ENCODE measurements around the gene RETREG2.

The RETREG2 gene

DNA sequence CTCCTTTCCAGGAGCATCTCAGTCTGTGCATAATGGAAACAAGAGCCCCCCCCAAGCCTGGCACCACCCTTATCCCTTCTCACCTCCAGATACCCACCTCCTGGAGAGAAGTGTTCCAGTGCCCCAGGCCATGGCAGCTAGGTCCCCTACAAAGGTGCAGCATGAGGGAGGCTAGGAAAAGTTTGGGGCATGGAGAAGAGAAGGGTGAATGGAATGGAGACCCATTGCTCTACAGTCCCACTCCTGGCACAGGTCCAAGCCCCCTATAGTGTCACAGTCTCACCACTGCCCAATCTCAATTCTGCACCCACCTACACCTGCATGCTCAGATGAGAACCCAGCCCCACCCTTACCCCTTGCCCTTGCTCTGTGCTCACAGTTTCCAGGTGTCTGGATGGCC, 9.1 kb upstream of the RETREG2 start:
- DNase-seq (ENCODE audit: low read depth in 3 of 3) = no peak

DNA sequence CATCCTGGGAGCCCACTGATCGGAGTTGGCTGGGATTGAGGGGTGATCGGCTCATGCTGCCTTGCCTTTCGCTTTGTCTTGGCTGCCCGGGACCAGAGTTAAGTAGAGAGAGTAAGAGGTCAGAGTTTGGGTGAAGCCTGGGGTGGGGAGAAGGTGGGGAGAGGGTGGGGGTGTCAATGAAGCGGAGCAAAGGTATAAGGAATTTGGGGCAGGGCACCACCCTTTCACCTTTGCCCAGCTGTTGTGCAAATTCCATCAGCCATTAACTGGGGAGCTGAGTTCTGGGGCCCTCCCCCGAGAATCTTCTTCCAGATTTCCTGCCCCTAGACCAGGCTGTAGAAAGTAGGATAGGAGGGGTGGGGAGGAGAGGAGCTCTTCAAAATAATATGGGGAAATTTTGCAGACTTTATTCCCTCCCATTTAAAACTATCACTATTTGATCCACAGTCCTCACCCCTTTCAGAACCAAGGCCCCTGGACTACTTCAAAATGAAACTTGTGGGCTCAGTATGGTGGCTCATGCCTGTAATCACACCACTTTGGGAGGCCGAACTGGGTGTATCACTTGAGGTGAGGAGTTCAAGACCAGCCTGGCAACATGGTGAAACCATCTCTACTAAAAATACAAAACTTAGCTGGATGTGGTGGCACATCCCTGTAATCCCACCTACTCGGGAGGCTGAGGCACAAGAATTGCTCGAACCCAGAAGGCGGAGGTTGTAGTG, 8.0 kb upstream of the RETREG2 start, which contains the start of gene SLC23A3:
SLC23A3 (minus strand) TSS at position 100 of the 725 bp plus-strand sequence; CDS start at position 55, 45 bp downstream.
- no peak for DNase-seq (ENCODE audit: low read depth in 3 of 3)

DNA sequence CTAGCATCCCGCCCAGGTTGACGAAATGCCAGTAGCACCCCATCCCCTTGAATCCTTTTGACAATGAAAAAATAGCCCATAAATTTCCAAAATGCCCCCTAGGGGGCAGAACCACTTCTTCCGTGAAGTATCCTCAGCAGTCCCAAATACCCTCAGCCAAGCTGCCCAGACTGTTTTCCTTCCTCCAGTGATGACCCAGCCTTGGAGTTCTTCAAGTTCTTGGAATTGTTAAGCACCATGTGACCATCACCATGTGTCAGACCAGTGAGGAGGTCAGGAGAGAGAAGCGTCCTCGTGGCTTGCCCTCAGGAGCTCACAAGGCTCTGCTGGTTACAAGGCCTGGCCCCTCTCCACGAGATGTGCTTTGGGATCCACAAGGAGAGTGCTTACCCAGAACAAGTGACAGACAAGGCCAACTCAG, 6.8 kb upstream of the RETREG2 start:
- peak in 1 of 3 experiments; percentile 12 for DNase-seq (ENCODE audit: low read depth in 3 of 3)

DNA sequence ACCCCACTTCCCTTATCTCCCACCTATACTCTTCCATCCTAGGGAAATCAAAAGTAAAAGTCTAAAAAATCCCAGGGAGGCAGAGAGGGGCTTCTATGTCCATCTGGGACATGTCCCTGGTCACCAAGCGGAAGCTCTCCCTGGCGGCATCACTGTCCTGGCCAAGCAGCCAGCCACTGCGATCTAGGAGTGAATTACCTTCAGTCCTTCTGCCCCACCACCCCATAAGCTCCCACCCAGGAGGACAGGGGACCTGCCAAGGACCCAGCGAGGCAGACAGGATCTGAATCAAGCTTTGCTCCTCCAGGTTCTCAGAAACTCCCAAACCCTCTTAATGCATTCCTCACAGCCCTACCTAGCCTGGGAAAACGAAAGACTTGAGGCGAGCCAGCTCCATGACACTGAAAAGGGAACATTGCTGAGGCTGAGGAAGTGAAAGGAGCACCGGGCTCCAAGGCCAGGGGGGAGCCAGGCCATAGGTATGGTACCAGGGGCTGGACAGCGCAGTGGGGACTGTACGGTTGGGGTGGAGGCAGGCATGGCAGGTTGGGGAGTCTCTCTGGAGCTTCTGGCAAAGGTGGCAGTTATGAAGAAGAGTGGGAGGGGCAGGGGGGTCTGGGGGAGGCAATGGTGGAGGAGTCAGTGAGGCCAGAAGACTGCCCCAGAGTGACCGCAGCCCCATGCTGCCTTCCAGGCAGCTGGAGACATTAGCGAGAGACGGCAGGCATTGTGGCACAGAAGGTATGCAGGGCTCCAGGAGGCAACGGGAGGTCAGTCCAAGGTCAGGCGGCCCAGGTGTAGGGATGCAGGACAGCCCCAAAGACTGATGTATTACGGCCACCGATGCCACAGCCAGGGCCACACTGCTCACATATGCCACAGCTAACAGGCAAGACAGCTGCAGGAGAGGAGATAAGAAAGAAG, 5.6 kb upstream of the RETREG2 start:
- no peak for DNase-seq (ENCODE audit: low read depth in 3 of 3)

DNA sequence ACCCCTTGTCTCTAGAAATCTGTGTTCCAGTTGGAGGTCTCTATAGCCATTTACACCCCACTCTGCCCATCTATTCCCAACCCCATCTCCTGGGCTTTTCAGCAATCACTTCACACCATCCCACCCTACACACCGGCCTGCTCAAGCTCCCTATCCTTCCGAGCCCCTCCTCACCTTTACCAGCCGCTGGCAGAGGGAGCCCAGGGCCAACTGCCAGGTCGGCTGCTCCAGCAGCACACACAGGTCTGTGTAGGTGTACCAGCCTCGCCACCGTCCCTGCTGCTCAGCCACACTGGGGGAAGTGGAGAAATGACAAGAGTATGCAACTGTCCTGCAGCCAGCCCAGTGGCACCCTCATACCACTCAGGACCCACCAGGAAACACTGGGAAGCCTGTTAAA, 4.9 kb upstream of the RETREG2 start:
- no peak for DNase-seq (ENCODE audit: low read depth in 3 of 3)

DNA sequence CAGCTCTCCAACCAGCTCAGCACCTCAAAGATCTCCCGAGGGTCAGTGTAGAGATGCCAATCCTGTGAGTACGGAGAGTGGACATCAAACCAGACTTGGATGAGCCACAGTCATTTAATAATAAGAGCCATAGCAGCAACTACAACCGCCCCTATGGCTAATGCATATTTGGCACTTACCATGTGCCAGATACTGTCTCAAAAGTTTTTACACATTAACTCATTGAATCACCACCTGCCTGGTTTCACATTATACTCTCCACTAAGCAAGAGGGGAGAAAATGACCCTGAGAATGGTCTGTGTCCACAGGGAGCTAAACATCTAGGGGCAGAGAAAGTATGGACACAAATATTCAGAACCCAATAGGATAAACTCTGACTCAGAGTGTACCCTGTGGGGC, 3.9 kb upstream of the RETREG2 start:
- no peak for DNase-seq (ENCODE audit: low read depth in 3 of 3)

DNA sequence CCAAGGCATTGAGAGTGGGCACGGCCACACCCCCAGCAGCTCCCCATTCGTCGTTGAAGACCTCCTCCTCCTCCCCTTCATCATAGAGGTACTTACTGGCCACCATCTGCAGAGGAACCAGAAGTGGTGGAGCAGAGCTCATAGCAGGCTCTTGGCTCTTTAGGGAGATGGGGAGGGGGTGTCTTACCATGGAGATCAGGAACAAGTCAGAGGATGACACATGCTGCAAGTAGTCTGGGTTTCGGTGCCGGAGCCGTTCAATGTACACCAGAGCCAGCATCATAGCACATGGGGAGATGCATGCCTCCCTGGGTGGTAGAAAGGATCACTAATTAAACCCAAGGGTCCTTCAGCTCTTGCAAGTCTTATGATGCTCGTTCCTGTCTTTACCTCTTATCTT, 3.3 kb upstream of the RETREG2 start:
- DNase-seq (ENCODE audit: low read depth in 3 of 3) = no peak

DNA sequence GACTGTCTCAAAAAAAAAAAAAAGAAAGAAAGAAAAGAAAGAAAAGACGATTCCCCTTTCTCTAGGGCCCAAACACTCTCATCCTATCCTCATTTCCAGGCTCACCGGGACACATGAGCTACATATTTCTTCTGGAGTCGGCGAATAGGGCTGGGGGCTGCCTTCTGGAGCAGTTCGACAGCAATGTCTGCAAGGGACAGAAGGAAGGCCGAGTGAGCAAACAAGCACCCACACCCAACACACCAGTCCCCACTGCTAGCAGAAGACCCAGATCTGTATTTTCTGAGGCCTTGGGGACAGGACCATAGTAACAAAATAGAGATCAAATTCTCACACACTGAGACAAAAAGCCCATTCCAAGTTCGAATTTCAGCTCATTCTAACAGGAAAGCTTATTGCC, 2.6 kb upstream of the RETREG2 start:
- no peak for DNase-seq (ENCODE audit: low read depth in 3 of 3)

DNA sequence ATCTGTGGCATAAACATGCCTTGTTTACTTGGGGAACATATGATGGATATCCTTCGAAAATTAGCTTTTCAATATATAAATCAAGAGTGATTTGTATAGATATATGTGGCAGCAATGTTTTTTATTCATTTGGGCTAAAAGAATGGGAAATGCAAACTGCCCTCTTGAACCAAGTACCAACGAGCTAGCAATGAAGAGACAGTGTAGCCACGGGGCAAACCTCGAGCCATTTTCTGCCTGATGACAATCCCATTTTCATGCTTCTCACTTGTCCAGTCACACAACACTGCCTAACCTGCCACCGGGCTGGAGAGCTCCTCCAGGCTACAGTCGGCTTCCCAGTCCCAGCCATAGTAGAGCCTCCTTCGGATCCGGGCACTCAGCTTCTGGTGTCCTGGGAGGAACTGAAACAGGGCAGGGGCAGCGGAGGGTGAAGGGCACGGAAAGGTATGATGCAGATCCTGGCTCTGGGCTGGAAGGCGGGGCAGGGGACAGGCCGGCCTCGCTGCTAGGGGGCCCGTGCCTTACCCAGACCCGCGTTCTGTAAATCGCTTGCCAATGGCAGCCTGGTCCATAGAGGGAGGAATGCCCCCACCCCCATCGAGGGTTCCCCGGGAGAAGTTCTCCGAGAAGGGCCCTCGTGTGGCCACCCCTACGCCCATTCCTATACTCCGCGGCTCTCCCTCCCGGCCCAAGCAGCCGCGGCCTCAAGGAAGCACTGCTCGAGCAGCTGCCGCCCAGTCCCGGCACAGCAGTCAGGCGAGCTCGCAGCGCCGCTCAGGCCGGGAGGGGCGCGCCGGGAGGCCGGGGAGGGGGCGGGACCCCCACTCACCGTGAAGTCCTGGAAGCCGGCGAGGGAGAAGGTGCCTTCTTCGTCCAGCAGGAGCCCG, 1.9 kb upstream of the RETREG2 start:
- no peak for DNase-seq (ENCODE audit: low read depth in 3 of 3)

DNA sequence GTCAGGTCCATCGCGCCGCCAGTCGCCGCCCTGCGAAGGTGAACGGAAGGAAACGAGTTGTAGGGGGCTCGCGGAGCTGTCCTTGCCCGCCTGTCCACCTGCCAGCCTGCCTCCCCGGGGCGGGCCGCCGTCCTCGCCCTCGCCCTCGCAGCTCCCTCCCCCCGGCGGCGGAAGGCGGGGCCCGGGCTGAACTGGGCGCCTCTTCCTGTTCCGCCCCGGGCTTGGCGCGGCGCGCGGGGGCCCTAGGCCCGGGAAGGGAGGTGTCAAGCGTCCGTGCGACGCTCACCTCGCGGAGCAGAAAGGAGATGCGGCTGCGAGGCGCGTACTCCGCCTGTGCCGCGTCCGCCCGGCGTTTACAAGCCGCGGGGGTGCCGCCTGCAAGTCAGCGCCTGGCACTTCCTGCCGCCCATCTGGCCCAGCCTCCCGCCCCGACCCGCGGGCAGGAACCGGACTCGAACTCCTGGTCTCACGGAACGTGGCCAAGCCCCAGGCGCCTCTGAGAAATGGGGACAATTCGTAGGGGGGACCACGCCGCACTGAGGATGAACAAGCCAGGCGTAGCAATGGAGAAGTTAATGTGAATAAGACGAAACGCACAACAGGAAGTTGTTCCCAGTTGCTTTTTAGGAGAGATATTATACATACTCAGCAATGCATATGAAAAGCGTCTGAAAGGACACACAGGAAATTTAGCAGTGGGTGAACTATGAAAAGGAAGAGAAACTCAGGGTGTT, 1.1 kb upstream of the RETREG2 start, which contains the start of gene CNPPD1:
CNPPD1 (minus strand) TSS at position 108 of the 734 bp plus-strand sequence; CDS start at position 11, 97 bp downstream.
- DNase-seq (ENCODE audit: low read depth in 3 of 3) = peak; percentile 71 to 83 (median 71)

DNA sequence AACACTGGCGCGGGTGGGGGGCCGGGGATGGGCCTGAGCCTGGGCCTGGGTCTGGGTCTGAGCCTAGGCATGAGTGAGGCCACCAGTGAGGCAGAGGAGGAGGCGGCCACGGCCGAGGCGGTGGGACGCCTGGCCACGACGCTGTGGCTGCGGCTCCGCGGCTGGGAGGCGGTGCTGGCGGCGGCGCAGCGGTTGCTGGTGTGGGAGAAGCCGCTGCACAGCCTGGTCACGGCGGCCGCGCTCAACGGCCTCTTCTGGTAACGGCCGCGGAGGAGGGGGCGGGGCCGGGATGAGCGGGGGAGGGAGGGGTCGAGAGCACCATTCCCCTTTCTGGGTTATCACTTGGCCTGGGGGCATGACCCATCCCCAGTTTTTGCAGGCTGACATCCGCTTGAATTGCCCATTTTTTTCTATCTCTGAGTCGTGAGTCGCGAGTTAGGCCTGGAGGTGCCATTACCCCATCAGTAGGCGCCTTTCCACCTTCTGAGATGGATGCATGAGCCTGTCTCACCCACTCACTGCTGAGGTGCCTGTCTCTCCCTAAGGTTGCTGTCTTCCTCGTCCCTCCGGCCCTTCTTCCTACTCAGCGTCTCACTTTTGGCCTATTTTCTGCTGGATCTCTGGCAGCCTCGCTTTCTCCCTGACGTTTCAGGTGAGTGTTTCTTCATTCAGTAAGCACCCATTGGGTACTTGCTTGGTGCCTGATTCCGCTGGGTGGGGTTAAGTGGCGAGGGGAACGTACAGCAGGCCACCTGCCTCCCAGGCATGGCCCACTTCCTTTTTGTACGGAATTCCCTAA, 501 bp downstream of the RETREG2 start:
- DNase-seq (ENCODE audit: low read depth in 3 of 3) = peak in 1 of 3 experiments; percentile 10

DNA sequence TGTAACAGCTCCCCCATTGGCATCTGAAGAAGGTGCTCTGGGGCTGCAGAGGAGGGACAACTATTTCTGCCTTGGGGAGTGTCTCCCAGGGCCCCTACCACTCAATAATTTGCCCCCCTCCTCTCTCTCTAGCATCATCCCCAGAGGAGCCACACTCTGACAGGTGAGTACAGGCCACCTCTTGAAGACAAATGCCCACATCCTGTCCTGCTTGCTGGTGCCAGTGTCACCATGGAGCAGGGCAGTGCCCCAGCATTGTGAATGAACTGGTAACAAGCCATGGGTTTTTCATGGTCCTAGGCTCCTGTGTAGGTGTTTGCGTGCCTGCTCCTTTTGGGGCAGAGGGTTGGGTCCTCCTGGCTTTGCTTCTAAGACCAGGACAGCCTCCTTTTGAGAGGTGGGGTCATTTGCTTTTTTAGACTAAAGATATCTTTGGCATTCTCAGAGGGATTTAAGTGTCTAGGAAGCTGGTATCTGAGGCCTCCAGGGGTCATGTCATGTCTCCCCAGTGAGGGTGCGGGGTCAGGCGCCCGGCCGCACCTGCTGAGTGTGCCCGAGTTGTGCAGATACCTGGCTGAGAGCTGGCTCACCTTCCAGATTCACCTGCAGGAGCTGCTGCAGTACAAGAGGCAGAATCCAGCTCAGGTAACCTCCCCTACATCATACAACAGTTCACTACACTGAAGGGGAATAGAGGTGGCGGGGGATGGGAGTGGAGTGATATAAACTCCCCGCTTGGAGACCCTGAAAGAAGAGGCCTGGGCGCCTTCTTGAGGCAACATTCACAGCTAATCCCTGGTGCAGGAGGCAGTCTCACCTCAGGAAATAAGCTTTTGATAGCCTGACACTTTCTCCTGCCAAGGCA, 1.8 kb downstream of the RETREG2 start:
- no peak for DNase-seq (ENCODE audit: low read depth in 3 of 3)

DNA sequence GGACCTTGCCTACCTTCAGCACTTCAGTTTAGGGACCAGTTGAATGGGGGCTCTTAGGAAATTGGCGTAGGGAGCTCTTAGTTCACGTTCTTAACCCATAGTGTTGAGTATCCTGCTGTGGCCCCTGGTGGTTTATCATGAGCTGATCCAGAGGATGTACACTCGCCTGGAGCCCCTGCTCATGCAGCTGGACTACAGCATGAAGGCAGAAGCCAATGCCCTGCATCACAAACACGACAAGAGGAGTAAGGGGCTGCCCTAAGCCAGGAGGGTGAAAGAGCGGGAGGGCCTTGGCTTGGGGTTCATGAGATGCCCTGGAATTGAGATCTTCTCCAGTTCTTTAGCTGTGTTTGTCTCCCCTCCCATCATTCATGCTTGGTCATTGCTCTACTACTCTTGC, 2.9 kb downstream of the RETREG2 start:
- DNase-seq (ENCODE audit: low read depth in 3 of 3) = no peak

DNA sequence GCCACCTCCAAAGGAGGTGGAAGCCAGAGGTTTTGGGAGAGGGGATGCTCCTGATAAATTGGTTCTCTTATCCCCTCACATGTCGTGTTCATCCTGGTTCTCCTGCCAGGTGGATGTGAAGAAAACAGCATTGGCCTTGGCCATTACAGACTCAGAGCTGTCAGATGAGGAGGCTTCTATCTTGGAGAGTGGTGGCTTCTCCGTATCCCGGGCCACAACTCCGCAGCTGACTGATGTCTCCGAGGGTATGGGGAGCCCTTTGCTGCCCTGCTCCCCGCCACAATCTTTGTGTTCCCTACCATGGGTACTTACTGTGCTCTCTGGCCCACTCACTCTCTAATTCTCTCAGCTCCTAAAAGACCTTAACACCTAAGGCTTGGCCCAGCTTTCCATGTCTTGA, 3.5 kb downstream of the RETREG2 start:
- DNase-seq (ENCODE audit: low read depth in 3 of 3) = no peak

DNA sequence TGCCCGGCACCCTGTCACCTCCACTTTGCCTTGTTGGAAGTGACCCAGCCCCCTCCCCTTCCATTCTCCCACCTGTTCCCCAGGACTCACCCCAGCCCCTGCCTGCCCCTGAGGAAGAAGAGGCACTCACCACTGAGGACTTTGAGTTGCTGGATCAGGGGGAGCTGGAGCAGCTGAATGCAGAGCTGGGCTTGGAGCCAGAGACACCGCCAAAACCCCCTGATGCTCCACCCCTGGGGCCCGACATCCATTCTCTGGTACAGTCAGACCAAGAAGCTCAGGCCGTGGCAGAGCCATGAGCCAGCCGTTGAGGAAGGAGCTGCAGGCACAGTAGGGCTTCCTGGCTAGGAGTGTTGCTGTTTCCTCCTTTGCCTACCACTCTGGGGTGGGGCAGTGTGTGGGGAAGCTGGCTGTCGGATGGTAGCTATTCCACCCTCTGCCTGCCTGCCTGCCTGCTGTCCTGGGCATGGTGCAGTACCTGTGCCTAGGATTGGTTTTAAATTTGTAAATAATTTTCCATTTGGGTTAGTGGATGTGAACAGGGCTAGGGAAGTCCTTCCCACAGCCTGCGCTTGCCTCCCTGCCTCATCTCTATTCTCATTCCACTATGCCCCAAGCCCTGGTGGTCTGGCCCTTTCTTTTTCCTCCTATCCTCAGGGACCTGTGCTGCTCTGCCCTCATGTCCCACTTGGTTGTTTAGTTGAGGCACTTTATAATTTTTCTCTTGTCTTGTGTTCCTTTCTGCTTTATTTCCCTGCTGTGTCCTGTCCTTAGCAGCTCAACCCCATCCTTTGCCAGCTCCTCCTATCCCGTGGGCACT, 4.5 kb downstream of the RETREG2 start:
- DNase-seq (ENCODE audit: low read depth in 3 of 3) = no peak

DNA sequence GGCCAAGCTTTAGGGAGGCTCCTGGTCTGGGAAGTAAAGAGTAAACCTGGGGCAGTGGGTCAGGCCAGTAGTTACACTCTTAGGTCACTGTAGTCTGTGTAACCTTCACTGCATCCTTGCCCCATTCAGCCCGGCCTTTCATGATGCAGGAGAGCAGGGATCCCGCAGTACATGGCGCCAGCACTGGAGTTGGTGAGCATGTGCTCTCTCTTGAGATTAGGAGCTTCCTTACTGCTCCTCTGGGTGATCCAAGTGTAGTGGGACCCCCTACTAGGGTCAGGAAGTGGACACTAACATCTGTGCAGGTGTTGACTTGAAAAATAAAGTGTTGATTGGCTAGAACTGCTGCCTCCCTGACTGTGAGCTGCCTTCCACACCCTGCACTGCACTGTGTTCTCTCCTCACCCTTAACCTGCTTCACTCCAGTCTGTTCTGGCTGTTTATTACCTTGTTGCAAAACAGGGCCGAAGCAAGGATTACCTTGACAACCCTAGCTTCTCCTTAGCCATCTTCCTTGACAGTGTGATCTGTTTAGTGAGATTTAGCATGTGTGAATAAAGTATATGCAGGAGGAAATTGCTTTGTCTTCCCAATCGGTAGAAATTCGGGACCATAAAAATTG, 5.2 kb downstream of the RETREG2 start:
- DNase-seq (ENCODE audit: low read depth in 3 of 3) = no peak

DNA sequence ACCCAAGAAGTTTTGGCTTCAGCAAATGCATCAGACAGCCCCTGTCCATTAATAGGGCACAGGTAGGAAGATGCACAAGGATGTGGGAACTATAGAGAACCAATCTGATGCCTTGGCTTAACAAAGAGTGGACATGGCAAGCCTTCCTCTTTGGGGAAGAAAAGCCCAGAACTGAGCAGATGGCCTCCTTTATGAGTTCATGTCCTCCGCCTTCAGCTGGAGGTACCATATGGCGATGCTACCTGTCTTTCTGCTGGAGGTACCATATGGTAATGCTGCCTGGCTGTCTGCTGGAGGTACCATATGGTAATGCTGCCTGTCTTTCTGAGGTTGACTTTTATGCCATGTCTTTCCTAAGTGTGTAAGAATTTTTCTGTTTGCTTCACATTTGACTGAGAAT, 6.0 kb downstream of the RETREG2 start:
- DNase-seq (ENCODE audit: low read depth in 3 of 3) = no peak

Measured in stimulated activated CD4-positive, alpha-beta T cell treated with anti-CD3 and anti-CD28 coated beads, TNF-alpha, amount 100 ng/mL, for 4 hours (primary cell).